PC-9 (cell line): Measurements from ENCODE around the gene NXPH2.

Experiments used
- CTCF ChIP-seq: fragments of 200-600 bp; sonication (generic); conservative IDR thresholded peaks from 2 replicates; pipeline ENCODE4 v1.6.1; 2017; ENCODE audit warnings: mixed run types, antibody characterized with exemption, mild to moderate bottlenecking, moderate library complexity
- EZH2 ChIP-seq: fragments of 200-600 bp; sonication (generic); IDR thresholded peaks from 2 replicates; pipeline ENCODE4 v1.8.0; 2017; ENCODE audit warnings: antibody characterized with exemption, low read depth

GRCh38 chr2:138671566-138671965 is 108.6 kb downstream of the NXPH2 start:
- TF ChIP-seq CTCF: no peak
- TF ChIP-seq EZH2: no peak
